Germinal center (tissue), 1 donor: ENCODE measurements around the gene SLC51A.
"Not testable (repeated sequence)": the region's sequence is repeated elsewhere in the genome, so short reads cannot be mapped to it uniquely, and the experiment has no call there.

ENCODE experiments used
- DNase-seq: peaks from one replicate; pipeline ENCODE4 v3.0.0; 2012; ENCODE audit warnings: mixed read lengths, low spot score

Gene SLC51A

DNA sequence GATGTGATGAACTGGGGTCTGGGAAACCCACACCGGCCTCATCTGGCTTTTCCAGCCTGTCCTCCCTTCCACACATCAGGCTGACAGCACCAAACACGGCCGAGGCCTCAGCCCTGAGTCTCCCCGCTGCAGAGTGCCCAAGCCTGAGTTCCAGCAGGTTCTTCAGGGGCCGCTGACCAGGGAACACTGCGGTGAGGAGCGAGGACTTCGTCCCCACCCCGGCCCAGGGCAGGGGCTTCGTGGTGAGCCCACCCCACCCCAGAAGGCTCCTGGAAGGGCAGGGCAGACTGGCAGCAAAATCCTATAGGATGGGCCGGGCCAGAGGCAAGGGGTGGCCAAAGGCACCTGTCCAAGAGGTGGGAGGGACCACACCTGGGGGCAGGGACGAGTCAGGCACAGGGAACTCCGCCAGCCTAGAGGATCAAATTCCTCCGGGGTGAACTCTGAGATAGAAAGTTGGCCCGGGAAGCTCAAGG lies at the start of gene SLC51A:
SLC51A (plus strand) TSS at position 446 of the 476 bp plus-strand sequence. CDS start 179 bp downstream, outside the sequence.
- no peak for DNase-seq

- no peak for DNase-seq
Measured at GRCh38 chr3:196166741-196167140, 49.6 kb upstream of the SLC51A start.

- no peak for DNase-seq
Measured at GRCh38 chr3:196168808-196169391, 47.4 kb upstream of the SLC51A start.

- DNase-seq = no peak
Measured at GRCh38 chr3:196169836-196170240, 46.5 kb upstream of the SLC51A start.

- DNase-seq = not testable (repeated sequence)
Measured at GRCh38 chr3:196170296-196170695, 46.0 kb upstream of the SLC51A start.

DNA sequence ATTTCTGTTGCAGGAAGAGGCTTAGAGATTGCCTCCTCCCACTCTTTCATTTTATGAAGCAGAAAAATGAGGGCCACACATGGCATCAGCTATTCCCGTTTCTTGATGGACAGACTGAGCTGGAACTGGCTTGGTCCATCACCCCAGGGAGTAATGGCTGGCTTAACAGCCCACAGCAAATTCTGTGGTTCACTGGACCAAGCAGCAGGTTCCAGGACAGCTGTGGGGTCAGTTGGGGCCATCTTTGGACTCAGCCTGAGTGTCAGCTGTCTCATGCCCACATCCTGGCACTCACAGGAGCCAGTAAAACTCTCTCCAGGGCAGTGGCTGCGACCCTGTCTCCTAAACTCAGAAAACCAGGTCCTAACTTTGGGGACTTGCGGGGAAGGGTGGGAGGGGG lies 41.7 kb upstream of the SLC51A start:
- DNase-seq = no peak

DNA sequence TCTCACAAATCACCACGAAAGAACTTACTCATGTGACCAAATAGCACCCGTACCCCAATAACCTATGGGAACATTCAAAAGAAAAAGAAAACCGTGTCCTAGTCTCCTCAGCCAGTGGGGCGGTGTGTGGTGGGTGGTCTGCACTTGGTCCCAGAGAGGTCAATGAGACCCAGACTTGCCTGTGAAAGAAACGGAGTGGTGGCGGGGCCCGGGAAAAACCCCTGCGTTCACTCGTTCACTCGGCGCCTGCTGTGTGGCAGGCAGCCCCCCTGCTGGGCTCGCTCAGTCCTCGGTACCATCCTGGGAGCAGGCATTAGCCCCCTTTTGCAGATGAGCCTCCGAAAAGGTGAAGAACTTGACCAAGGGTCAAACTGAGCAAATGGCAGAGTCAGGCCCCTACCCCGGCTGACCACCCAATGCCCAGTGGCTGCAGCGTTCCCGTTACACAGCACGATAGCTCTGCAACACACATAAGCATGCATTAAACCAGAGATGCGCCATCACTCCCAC lies 41.2 kb upstream of the SLC51A start:
- DNase-seq = no peak

DNA sequence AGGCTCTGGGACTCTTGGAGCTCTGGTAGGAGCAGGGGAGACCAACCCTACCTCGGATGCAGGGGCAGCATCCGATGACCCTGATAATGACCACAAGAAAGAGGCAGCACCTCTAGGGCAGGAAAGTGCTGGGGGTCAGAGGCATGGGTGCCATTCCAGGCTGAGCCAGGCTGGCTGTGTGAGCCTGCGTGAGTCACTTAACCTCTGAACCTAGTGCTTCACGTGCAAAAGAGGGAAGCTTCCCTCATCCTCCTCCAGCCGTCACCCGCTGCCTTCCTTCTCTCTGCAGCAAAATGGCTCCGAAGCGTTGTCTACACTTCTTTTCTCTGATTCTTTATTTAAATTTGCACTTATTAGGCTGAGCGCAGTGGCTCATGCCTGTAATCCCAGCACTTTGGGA lies 40.6 kb upstream of the SLC51A start:
- no peak for DNase-seq

GRCh38 chr3:196177567-196177966 lies 38.8 kb upstream of the SLC51A start:
- DNase-seq = no peak

DNA sequence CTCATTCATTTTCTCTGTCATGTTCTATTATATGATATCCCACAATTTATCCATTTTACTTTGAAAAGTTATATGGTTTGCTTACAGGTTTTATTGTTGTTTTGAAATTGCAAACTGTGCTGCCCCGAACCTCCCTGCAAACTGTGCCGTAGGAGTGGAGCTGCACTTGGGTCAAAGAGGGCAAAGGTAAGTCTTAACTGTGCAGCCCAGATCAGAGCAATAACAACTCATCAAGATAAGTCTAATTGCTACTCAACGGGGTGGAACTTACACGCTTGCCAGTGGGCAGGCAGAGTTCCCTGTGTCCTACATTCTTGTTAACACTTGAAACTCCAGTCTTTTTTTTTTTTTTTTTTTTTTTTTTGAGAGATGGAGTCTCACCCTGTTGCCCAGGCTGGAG lies 38.4 kb upstream of the SLC51A start:
- no peak for DNase-seq

DNA sequence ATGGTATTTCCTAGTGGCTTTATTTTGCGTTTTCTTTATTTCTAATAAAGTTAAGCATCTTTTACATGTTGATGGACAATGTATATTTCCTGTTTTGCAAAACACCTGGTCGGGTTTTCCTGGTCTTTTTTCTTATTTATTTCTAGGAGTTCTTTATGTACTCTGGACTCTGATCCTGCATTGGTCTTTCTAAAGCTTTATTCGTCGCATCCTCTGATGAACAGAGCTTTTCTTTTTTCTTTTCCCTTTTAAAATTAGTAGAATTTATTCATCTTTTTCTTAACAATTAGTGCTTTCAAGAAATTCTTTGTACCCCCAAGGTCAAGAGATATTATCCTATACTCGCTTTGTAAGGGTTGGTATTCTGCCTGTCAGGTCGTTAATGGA lies 37.3 kb upstream of the SLC51A start:
- DNase-seq = no peak

DNA sequence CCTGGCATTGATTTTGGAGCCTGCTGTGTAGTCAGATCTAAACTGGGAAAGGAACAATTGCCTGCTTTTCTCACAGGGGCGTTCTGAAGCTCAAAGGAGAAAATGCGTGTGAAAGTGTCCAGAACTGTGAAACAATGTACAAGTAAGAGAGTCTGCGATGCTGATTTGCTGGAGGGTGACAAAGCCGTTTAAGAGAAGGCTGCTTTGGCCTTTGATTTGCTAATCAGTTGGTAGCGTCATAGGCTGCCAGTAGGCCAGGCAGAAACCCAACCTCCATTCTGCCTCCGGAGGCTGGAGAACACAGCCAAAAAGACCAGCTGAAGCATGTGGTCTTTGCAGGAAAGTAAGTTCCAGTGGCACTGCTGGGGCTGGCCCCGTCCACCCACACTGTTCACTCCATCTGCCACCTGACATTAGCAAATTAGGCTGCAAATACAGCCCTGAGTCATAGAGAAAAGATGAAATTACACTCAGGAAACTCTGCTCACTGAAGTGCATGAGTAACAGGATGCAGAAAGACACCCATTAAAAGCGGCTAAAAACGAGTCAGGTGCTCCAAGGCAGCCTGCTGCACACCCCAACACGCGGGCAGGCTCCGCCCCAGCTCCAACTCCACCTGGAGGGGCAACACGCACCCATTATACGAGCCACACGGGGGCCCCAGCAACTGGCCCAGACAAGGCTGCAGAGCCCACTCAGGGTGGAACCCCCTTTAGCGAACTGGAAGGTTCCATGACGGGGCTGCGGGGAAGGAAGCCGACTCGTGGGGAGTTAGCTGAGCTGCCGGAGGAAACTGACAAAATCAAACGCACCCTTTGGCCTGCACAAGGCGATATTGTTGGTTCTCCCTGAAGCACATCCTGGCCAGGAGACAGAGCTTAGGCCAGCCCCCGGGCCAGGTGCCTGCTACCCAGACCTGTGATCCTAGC lies 36.7 kb upstream of the SLC51A start:
- peak; percentile 85 for DNase-seq

- no peak for DNase-seq
Measured at GRCh38 chr3:196180346-196180745, 36.0 kb upstream of the SLC51A start.

DNA sequence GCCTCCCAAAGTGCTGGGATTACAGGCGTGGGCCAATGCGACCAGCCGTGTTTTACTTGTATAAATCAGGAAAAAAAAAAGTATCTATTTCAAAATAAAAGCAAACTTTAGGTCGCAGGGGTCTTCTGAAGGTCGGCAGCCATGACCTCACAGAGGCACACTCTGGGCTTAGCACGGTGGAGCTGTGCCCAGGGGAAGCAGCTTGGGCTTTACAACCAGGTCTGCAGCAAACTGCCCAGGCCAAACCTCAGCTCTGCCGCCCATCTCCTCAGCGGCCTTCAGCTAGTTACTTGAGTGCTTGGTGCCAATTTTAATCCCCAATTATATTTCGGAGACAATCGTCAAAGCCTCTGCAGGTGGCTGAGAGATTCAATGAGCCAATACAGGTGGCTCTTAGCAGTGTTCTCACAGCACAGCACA lies 35.2 kb upstream of the SLC51A start:
- DNase-seq = peak; percentile 26

DNA sequence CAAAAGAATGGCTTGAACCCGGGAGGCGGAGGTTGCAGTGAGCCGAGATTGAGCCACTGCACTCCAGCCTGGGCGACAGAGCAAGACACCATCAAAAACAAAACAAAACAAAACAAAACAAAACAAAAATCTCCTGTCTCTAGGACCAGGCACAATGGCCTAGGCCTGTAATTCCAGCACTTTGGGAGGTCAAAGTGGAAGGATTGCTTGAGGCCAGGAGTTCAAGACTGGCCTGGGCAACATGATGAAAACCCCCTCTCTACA lies 32.2 kb upstream of the SLC51A start:
- DNase-seq = not testable (repeated sequence)

- no peak for DNase-seq
Measured at GRCh38 chr3:196184881-196185280, 31.5 kb upstream of the SLC51A start.

DNA sequence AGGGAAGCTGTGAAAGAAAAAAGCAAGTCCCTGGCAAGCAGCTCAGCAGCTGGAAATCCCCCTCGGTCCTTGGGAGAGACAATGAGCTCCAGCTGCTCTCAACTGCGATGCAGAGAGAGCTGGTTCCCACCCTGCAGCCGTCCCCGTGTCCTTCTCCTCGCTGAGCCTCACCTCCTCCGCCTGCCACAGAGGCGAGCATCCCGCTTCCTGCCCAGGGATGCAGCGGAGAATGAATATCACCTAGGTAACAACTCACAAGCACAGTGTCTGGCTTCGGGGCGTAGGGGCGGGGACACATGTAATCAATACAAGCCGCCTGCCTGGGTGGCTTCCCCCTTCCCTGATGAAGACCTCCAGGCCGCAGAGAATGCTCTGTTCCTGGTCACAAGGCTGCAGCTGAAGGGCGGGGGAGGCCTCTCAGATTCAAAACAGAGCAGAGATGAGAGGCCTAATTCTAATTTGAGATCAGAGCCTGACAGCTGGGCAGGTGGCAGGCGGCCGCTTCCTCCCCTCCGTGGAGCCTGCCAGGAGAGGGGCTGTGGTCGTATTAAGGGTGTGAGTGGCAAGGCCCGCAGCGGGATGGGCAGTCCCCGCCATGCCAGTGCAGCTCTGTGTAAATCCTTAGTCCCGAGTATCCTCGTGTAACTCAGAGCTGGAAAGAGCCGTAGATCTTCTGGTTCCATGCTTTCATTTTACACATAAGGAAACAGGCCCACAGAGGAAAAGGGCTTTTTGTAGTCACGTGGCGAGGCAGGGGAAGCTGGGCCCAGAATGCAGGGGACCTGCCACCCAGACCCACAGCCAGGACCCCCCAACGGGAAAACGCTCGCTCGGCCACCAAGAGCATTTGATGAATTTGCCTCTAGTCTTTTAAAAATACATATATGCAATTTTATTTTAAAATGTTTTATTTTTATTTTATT lies 29.4 kb upstream of the SLC51A start:
- peak; percentile 49 for DNase-seq

- DNase-seq = no peak
Measured at GRCh38 chr3:196189566-196190347, 26.6 kb upstream of the SLC51A start.

- DNase-seq = peak; percentile 38
Measured at GRCh38 chr3:196192036-196192523, 24.3 kb upstream of the SLC51A start.

GRCh38 chr3:196192524-196193051 lies 23.7 kb upstream of the SLC51A start:
- no peak for DNase-seq

- DNase-seq = no peak
Measured at GRCh38 chr3:196193133-196193735, 23.1 kb upstream of the SLC51A start.
